ENCODE results near the gene BDH1.

GRCh38 chr3:197586181-197586580, 30.4 kb upstream of the BDH1 start:
- TF ChIP-seq, protein P1, sequence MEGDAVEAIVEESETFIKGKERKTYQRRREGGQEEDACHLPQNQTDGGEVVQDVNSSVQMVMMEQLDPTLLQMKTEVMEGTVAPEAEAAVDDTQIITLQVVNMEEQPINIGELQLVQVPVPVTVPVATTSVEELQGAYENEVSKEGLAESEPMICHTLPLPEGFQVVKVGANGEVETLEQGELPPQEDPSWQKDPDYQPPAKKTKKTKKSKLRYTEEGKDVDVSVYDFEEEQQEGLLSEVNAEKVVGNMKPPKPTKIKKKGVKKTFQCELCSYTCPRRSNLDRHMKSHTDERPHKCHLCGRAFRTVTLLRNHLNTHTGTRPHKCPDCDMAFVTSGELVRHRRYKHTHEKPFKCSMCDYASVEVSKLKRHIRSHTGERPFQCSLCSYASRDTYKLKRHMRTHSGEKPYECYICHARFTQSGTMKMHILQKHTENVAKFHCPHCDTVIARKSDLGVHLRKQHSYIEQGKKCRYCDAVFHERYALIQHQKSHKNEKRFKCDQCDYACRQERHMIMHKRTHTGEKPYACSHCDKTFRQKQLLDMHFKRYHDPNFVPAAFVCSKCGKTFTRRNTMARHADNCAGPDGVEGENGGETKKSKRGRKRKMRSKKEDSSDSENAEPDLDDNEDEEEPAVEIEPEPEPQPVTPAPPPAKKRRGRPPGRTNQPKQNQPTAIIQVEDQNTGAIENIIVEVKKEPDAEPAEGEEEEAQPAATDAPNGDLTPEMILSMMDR (conservative IDR thresholded peaks at IDR 0.05; ENCODE audit: low read length) = no peak
- no peak for TF ChIP-seq EZH2phosphoT487 (IDR thresholded peaks at IDR 0.05; ENCODE audit: borderline replicate concordance)
